Activated T-helper 17 cell treated with anti-CD3 and anti-CD28 coated beads, Interleukin-2, amount 50 U/mL, for 72 hours (primary cell): ENCODE data around the gene KRTAP10-3. TPM values are rescaled to one million over a fixed set of nuclear protein-coding genes. Genes with fewer than 3 reads are reported as not detected.

Experiments used
- ATAC-seq: fragments of 150-1000 bp; cut with Tn5 transposase; replicated peaks from 2 replicates; pipeline ENCODE4 v1.10.0; 2021; ENCODE audit warnings: mild to moderate bottlenecking, moderate library complexity
- H3K27ac Mint-ChIP-seq: one replicate; pipeline ENCODE4 v1.8.0; 2022; ENCODE audit warnings: mixed read lengths
- H3K27me3 Mint-ChIP-seq: one replicate; pipeline ENCODE4 v1.8.0; 2022; ENCODE audit warnings: mixed read lengths
- H3K36me3 Mint-ChIP-seq: one replicate; pipeline ENCODE4 v1.8.0; 2022; ENCODE audit warnings: low read depth, mild to moderate bottlenecking, mixed read lengths
- H3K4me1 Mint-ChIP-seq: one replicate; pipeline ENCODE4 v1.8.0; 2022; ENCODE audit warnings: mixed read lengths
- H3K4me3 Mint-ChIP-seq: one replicate; pipeline ENCODE4 v1.8.0; 2022; ENCODE audit warnings: mild to moderate bottlenecking, mixed read lengths
- H3K9me3 Mint-ChIP-seq: one replicate; pipeline ENCODE4 v1.8.0; 2022; ENCODE audit warnings: mixed read lengths
- total RNA-seq, 2 donors: library from RNA; stranded (reverse); gene quantifications; one replicate each; pipeline ENCODE4 v1.2.3, GENCODE V29; 2022

KRTAP10-3 gene
- total RNA-seq, 2 donors from 2014 or later, result not detected

GRCh38 chr21:44526096-44526997, 32.2 kb downstream of the KRTAP10-3 start:
- Mint-ChIP-seq H3K27ac (no peak overlapping the region), H3K9me3 (no peaks in the 10 kb centered on the region), H3K36me3 (no peaks in the 10 kb centered on the region), H3K4me1 (no peaks in the 10 kb centered on the region), H3K27me3 (peaks cover 5% of the 10 kb centered on the region), H3K4me3 (no peak overlapping the region)
- ATAC-seq, result no peak

DNA sequence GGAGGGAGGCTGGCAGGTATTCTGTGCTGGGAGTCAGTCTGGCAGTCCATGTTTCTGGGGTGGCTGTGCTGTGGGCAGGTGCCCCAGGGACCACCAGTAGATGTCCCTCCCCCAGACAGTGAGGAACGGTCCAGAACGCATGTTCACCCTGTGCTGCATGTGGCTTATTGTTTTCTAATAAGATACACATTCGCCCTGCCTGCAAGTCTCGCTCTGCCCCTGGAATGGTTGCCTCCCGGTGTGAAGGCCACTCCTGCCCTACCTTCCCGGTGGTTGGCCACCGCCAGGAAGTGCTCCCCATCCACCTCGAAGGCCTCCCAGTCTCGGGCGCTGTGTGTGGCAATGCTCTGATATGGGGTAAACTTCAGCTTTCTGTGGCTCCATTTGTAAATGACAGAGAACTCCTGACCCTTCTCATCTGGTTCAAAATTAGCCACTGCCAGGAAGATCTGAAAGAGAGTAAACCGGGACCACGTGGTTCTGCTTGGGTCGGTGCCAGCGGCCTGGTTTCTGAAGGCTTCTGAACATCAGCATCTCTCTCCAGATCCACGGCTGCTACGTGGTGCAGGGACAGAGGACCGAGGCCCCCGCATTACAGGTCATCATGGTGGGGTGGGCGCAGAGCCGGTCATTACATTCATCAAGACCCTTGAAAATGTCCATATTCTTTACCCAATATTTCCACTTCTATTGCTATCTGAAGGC, 33.1 kb downstream of the KRTAP10-3 start:
- no peak for ATAC-seq
- no peak overlapping the region for H3K27ac Mint-ChIP-seq
- no peaks in the 10 kb centered on the region for H3K36me3 Mint-ChIP-seq
- no peaks in the 10 kb centered on the region for H3K4me1 Mint-ChIP-seq
- H3K4me3 Mint-ChIP-seq, result no peak overlapping the region
- no peaks in the 10 kb centered on the region for H3K9me3 Mint-ChIP-seq
- H3K27me3 Mint-ChIP-seq, result peaks cover 5% of the 10 kb centered on the region

DNA sequence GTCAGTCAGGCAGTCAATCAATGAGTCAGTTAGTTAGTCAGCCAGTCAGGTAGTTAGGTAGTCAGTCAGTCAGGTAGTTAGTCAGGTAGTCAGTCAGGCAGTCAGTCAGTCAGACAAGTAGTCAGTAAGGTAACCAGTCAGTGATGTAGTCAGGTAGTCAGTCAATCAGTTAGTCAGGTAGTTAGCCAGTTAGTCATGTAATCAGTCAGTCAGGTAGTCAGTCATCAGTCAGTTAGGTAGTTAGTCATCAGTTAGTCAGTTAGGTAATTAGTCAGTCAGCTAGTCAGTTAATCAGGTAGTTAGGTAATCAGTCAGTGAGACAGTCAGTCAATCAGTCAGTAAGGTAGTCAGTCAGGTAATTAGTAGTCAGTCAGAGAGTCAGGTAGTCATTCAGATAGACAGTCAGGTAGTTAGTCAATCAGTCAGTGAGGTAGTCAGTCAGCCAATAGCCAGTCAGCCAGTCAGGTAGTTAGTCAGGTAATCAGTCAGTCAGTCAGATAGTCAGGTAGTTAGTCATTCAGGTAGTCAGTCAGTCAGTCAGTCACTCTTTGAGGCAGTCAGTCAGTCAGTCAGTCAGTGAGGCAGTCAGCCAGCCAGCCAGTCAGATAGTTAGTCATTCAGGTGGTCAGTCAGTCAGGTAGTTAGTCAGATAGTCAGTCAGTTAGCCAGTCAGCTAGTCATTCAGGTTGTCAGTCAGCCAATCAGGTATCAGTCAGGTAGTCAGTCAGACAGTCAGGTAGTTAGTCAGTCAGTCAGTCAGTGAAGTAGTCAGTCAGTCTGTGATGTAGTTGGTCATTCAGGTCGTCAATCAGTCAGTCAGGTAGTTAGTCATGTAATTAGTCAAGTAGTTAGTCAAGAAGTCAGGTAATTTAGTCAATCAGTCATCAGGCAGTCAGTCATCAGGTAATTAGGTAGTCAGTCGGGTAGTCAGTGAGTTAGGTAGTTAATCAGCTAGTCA, 33.9 kb downstream of the KRTAP10-3 start:
- Mint-ChIP-seq H3K27ac (no peak overlapping the region), H3K9me3 (no peaks in the 10 kb centered on the region), H3K27me3 (no peaks in the 10 kb centered on the region), H3K36me3 (no peaks in the 10 kb centered on the region), H3K4me3 (no peak overlapping the region), H3K4me1 (no peaks in the 10 kb centered on the region)
- ATAC-seq, result peak; percentile 34

DNA sequence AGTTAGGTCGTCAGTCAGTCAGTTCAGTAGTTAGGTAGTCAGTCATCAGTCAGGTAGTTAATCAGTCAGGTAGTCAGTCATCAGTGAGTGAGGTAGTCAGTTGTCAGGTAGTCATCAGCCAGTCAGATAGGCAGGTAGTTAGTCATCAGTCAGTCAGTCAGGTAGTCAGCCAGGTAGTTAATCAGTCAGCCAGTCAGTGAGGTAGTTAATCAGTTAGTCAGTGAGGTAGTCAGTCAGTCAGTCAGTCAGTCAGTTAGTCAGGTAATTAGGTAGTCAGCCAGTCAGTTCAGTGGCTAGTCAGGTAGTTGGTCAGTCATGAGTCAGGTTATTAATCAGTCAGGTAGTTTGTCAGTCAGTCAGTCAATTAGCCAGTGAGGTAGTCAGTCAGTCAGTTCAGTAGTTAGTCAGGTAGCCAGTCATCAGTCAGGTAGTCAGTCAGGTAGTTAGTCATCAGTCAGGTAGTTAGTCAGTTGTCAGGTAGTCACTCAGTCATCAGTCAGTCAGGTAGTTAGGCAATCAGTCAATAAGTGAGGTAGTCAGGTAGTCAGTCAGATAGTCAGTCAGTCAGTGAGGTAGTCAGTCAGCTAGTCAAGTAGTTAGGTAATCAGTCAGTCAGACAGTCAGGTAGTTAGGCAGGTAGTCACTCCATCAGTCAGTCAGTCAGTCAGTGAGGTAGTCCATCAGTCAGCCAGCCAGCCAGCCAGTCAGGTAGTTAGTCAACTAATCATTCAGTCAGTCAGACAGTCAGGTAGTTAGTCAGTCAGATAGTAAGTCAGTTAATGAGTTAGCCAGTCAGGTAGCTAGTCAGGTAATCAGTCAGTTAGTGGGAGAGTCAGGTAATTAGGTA, 34.8 kb downstream of the KRTAP10-3 start:
- Mint-ChIP-seq H3K4me1 (no peaks in the 10 kb centered on the region), H3K36me3 (no peaks in the 10 kb centered on the region), H3K4me3 (no peak overlapping the region), H3K27me3 (no peaks in the 10 kb centered on the region), H3K9me3 (no peaks in the 10 kb centered on the region), H3K27ac (no peak overlapping the region)
- peak; percentile 16 for ATAC-seq

- H3K27ac Mint-ChIP-seq, result no peak overlapping the region
- no peak for ATAC-seq
- H3K36me3 Mint-ChIP-seq, result no peaks in the 10 kb centered on the region
- peaks cover 3% of the 10 kb centered on the region for H3K9me3 Mint-ChIP-seq
- no peak overlapping the region for H3K4me3 Mint-ChIP-seq
- H3K4me1 Mint-ChIP-seq, result no peaks in the 10 kb centered on the region
- H3K27me3 Mint-ChIP-seq, result no peaks in the 10 kb centered on the region
Observed at GRCh38 chr21:44522753-44523204, 35.8 kb downstream of the KRTAP10-3 start.

GRCh38 chr21:44521928-44522752, 36.5 kb downstream of the KRTAP10-3 start:
- no peak for ATAC-seq
- H3K36me3 Mint-ChIP-seq, result no peaks in the 10 kb centered on the region
- no peaks in the 10 kb centered on the region for H3K4me1 Mint-ChIP-seq
- no peaks in the 10 kb centered on the region for H3K27me3 Mint-ChIP-seq
- no peak overlapping the region for H3K27ac Mint-ChIP-seq
- peaks cover 4% of the 10 kb centered on the region for H3K9me3 Mint-ChIP-seq
- H3K4me3 Mint-ChIP-seq, result no peak overlapping the region

DNA sequence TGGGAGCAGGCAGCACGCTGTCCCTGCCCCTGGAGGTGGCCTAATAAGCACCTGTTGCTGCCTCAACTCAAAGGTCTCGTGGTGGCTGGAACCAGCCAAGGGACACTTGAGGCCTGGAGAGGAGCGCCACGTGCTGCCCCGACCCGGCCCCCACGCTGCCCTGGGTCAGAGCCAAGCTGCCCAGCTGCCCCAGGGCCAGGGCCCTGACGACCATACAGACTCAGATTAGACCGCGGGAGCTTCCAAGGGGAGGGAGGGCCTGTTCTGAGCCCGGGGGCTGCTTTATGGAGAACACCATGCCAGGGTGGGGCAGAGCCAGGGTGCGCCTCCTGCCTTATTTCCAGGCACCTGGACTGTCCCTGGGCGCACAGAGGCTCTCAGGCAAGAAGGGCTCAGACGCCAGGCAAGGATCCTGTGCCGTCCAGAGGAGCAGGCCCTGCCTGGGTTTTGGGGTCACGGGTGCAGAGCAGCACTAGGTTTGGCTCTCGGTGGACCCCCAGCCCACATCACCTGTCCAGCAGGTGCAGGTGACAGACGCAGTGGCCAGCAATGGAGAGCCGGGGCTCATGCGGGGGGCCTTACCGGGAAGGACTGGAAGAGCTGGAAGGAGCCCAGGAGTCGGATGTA, 37.2 kb downstream of the KRTAP10-3 start:
- ATAC-seq, result no peak
- H3K4me3 Mint-ChIP-seq, result no peak overlapping the region
- peaks cover 4% of the 10 kb centered on the region for H3K9me3 Mint-ChIP-seq
- no peaks in the 10 kb centered on the region for H3K36me3 Mint-ChIP-seq
- H3K27me3 Mint-ChIP-seq, result no peaks in the 10 kb centered on the region
- no peak overlapping the region for H3K27ac Mint-ChIP-seq
- no peaks in the 10 kb centered on the region for H3K4me1 Mint-ChIP-seq

- Mint-ChIP-seq H3K4me1 (no peaks in the 10 kb centered on the region), H3K9me3 (peaks cover 4% of the 10 kb centered on the region), H3K4me3 (no peak overlapping the region), H3K36me3 (no peaks in the 10 kb centered on the region), H3K27me3 (no peaks in the 10 kb centered on the region), H3K27ac (no peak overlapping the region)
- ATAC-seq, result no peak
Observed at GRCh38 chr21:44520326-44521300, 38.0 kb downstream of the KRTAP10-3 start.

GRCh38 chr21:44519346-44520325, 39.0 kb downstream of the KRTAP10-3 start:
- H3K4me1 Mint-ChIP-seq, result no peaks in the 10 kb centered on the region
- no peak overlapping the region for H3K27ac Mint-ChIP-seq
- H3K9me3 Mint-ChIP-seq, result peaks cover 4% of the 10 kb centered on the region
- H3K4me3 Mint-ChIP-seq, result no peak overlapping the region
- no peaks in the 10 kb centered on the region for H3K27me3 Mint-ChIP-seq
- ATAC-seq, result no peak
- H3K36me3 Mint-ChIP-seq, result no peaks in the 10 kb centered on the region

- Mint-ChIP-seq H3K4me3 (no peak overlapping the region), H3K36me3 (no peaks in the 10 kb centered on the region), H3K27ac (no peak overlapping the region), H3K27me3 (no peaks in the 10 kb centered on the region), H3K4me1 (no peaks in the 10 kb centered on the region), H3K9me3 (peaks cover 4% of the 10 kb centered on the region)
- ATAC-seq, result no peak
Observed at GRCh38 chr21:44518686-44519085, 39.9 kb downstream of the KRTAP10-3 start.
